Loucy (cell line): ENCODE results near the gene CYTIP.

Experiments used
- H2AFZ ChIP-seq: fragments of 200-600 bp; sonication (generic); 2 replicates; pipeline ENCODE4 v1.6.0; 2016; ENCODE audit warnings: antibody characterized with exemption, mild to moderate bottlenecking, low read length, moderate library complexity
- H3F3A ChIP-seq: fragments of 200-600 bp; 2 replicates; pipeline ENCODE4 v1.6.0; 2016; ENCODE audit warnings: antibody characterized with exemption, low read depth, mild to moderate bottlenecking
- H3K27me3 ChIP-seq: fragments of 200-600 bp; sonication (generic); 2 replicates; pipeline ENCODE4 v1.6.1; 2014; ENCODE audit warnings: low read length, mild to moderate bottlenecking; ENCODE audit not compliant: insufficient read depth, poor library complexity, severe bottlenecking
- H3K36me3 ChIP-seq: fragments of 200-600 bp; sonication (generic); 2 replicates; pipeline ENCODE4 v1.6.1; 2016; ENCODE audit warnings: low read length; ENCODE audit not compliant: insufficient read depth
- H3K4me1 ChIP-seq: fragments of 200-600 bp; sonication (generic); 2 replicates; pipeline ENCODE4 v1.5.1; 2014; ENCODE audit warnings: low read length, mild to moderate bottlenecking; ENCODE audit not compliant: insufficient read depth, poor library complexity, severe bottlenecking
- H3K4me2 ChIP-seq: fragments of 200-600 bp; sonication (generic); 2 replicates; pipeline ENCODE4 v1.6.0; 2014; ENCODE audit warnings: antibody characterized with exemption, low read length, low read depth, mild to moderate bottlenecking; ENCODE audit not compliant: poor library complexity, severe bottlenecking
- H3K4me3 ChIP-seq: fragments of 200-600 bp; sonication (generic); 2 replicates; pipeline ENCODE4 v1.5.1; 2014; ENCODE audit warnings: low read length, mild to moderate bottlenecking, mixed read lengths; ENCODE audit not compliant: poor library complexity, severe bottlenecking
- H3K79me2 ChIP-seq: fragments of 200-600 bp; sonication (generic); 2 replicates; pipeline ENCODE4 v1.6.1; 2014; ENCODE audit warnings: low read length; ENCODE audit not compliant: insufficient read depth
- H3K9ac ChIP-seq: fragments of 200-600 bp; sonication (generic); 2 replicates; pipeline ENCODE4 v1.6.0; 2014; ENCODE audit warnings: mild to moderate bottlenecking, low read depth, low read length, moderate library complexity; ENCODE audit not compliant: poor library complexity, severe bottlenecking
- H3K9me2 ChIP-seq: fragments of 200-600 bp; sonication (generic); replicated peaks from 2 replicates; pipeline ENCODE4 v1.6.1; 2016; ENCODE audit warnings: low read depth, low read length, mixed read lengths
- H3K9me3 ChIP-seq: fragments of 200-600 bp; sonication (generic); 2 replicates; pipeline ENCODE4 v1.6.1; 2014; ENCODE audit warnings: mild to moderate bottlenecking, antibody characterized with exemption, low read length, low read depth; ENCODE audit not compliant: insufficient read depth
- H4K20me1 ChIP-seq: fragments of 200-600 bp; sonication (generic); 2 replicates; pipeline ENCODE4 v1.6.0; 2014; ENCODE audit warnings: antibody characterized with exemption, low read length, mild to moderate bottlenecking; ENCODE audit not compliant: insufficient read depth, poor library complexity, severe bottlenecking
- CTCF ChIP-seq: fragments of 200-600 bp; sonication (generic); conservative IDR thresholded peaks from 2 replicates; pipeline ENCODE4 v1.5.1; 2014; ENCODE audit warnings: mild to moderate bottlenecking, antibody characterized with exemption, low read length
- EZH2phosphoT487 ChIP-seq: fragments of 200-600 bp; IDR thresholded peaks from 2 replicates; pipeline ENCODE4 v1.6.1; 2018; ENCODE audit warnings: antibody characterized with exemption, mild to moderate bottlenecking, moderate library complexity, borderline replicate concordance

Gene CYTIP

GRCh38 chr2:157488877-157489276 is 45.0 kb upstream of the CYTIP start:
- Histone ChIP-seq H3K9ac (no peak overlapping the region), H3F3A (no peaks in the 10 kb centered on the region), H4K20me1 (no peaks in the 10 kb centered on the region), H3K4me2 (no peak overlapping the region), H3K9me2 (no peaks in the 10 kb centered on the region), H3K4me1 (no peaks in the 10 kb centered on the region), H3K9me3 (no peaks in the 10 kb centered on the region), H2AFZ (no peak overlapping the region), H3K4me3 (no peak overlapping the region), H3K36me3 (no peaks in the 10 kb centered on the region), H3K27me3 (no peaks in the 10 kb centered on the region), H3K79me2 (no peaks in the 10 kb centered on the region)
- TF ChIP-seq CTCF (no peak), EZH2phosphoT487 (no peak)

GRCh38 chr2:157487747-157488146 is 43.9 kb upstream of the CYTIP start:
- no peaks in the 10 kb centered on the region for H3K27me3 ChIP-seq
- no peak overlapping the region for H3K9ac ChIP-seq
- no peak overlapping the region for H3K4me3 ChIP-seq
- no peaks in the 10 kb centered on the region for H3K79me2 ChIP-seq
- no peaks in the 10 kb centered on the region for H4K20me1 ChIP-seq
- TF ChIP-seq CTCF (no peak), EZH2phosphoT487 (no peak)
- no peaks in the 10 kb centered on the region for H3K9me3 ChIP-seq
- H3K9me2 ChIP-seq, result no peaks in the 10 kb centered on the region
- no peak overlapping the region for H2AFZ ChIP-seq
- no peaks in the 10 kb centered on the region for H3K4me1 ChIP-seq
- no peaks in the 10 kb centered on the region for H3F3A ChIP-seq
- no peak overlapping the region for H3K4me2 ChIP-seq
- H3K36me3 ChIP-seq, result no peaks in the 10 kb centered on the region

- Histone ChIP-seq H3K36me3 (no peaks in the 10 kb centered on the region), H3F3A (no peaks in the 10 kb centered on the region)
These were observed 43.4 kb upstream of the CYTIP start for GRCh38 chr2:157487271-157487610.

More at GRCh38 chr2:157487271-157487610, 43.4 kb upstream of the CYTIP start:
- Histone ChIP-seq H3K4me2 (no peak overlapping the region), H3K9ac (no peak overlapping the region), H3K4me3 (no peak overlapping the region), H3K9me2 (no peaks in the 10 kb centered on the region), H3K27me3 (no peaks in the 10 kb centered on the region), H3K4me1 (no peaks in the 10 kb centered on the region), H2AFZ (no peak overlapping the region), H3K79me2 (no peaks in the 10 kb centered on the region), H4K20me1 (no peaks in the 10 kb centered on the region), H3K9me3 (no peaks in the 10 kb centered on the region)
- TF ChIP-seq EZH2phosphoT487, result no peak
- no peak for TF ChIP-seq CTCF
